ENCODE measurements around the gene PACS1. TPM values are rescaled to one million over a fixed set of nuclear protein-coding genes. Genes with fewer than 3 reads are reported as not detected.

The PACS1 gene
- total and polyA plus RNA-seq, 8 donors: 14.7 to 269 (median 51.0) TPM

- H3K27ac ChIP-seq: peak overlapping the region in 3 of 5 donors; percentile 4 to 43 (median 29)
- no peak for TF ChIP-seq POLR2AphosphoS5 (IDR thresholded peaks at IDR 0.05)
- TF ChIP-seq EP300 (IDR thresholded peaks at IDR 0.05): no peak
- TF ChIP-seq, protein P1, sequence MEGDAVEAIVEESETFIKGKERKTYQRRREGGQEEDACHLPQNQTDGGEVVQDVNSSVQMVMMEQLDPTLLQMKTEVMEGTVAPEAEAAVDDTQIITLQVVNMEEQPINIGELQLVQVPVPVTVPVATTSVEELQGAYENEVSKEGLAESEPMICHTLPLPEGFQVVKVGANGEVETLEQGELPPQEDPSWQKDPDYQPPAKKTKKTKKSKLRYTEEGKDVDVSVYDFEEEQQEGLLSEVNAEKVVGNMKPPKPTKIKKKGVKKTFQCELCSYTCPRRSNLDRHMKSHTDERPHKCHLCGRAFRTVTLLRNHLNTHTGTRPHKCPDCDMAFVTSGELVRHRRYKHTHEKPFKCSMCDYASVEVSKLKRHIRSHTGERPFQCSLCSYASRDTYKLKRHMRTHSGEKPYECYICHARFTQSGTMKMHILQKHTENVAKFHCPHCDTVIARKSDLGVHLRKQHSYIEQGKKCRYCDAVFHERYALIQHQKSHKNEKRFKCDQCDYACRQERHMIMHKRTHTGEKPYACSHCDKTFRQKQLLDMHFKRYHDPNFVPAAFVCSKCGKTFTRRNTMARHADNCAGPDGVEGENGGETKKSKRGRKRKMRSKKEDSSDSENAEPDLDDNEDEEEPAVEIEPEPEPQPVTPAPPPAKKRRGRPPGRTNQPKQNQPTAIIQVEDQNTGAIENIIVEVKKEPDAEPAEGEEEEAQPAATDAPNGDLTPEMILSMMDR (IDR thresholded peaks at IDR 0.05): no peak
- no peak for TF ChIP-seq POLR2A (IDR thresholded peaks at IDR 0.05)
These were observed 48.8 kb downstream of the PACS1 start for GRCh38 chr11:66118847-66119246.

DNA sequence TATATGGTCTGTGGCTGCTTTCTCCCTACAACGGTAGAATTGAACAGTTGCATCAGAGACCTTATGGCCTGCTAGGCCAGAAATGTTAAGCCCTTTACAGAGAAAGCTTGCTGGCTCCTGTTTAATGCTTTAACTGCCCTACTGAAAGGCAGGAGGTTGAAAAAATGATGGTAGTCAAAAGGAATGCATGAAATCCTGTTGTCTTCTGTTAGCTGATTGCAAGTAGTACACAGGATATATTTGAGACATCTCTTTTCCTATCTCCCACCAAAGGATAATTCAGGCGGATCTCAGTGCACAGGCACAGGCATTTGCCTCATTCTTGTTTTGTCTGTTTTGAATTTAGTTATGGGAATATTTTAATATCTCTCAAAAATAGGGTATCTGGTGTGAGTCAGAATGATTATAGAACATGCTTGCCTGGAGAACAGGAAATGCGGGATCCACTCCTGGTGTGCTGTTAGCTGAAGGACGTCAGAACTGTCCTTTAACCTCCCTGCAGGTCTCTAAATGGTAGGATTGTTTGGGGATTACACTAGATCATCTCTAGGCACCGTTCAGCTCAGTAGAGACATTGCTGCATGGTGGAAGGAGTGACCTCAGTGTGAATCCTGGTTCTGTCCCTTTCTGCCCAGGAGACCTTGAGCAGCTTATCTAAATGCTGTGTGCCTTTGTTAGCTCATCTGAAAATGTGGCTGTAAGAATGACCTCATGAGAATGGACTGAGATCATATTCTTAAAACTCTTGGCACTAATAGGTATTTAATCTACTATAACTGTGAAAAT lies 49.5 kb downstream of the PACS1 start:
- intact Hi-C loops (cut with DNase I; ENCODE audit: low total_unique reads): no loop called here
- Histone ChIP-seq H3K27ac (peak overlapping the region in 3 of 5 donors; percentile 4 to 43 (median 29)), H3K4me3 (no peak overlapping the region), H3K4me1 (peaks cover 35 to 66% (median 44%) of the 10 kb centered on the region in 4 donors), H3K9me3 (no peaks in the 10 kb centered on the region), H3K36me3 (no peaks in the 10 kb centered on the region), H3K27me3 (no peaks in the 10 kb centered on the region)
- TF ChIP-seq, protein P1 (IDR thresholded peaks at IDR 0.05): no peak
- no peak for TF ChIP-seq POLR2A (IDR thresholded peaks at IDR 0.05)
- no peak for TF ChIP-seq EP300 (IDR thresholded peaks at IDR 0.05)
- no peak for TF ChIP-seq POLR2AphosphoS5 (IDR thresholded peaks at IDR 0.05)
- peak in 1 of 2 donors; percentile 48 for DNase-seq
- 33 to 47% (median 44%) methylated on average over 5 of the region's 5 CpGs for WGBS, 5 donors

More at GRCh38 chr11:66118847-66119246, 48.8 kb downstream of the PACS1 start:
- intact Hi-C loops (cut with DNase I; ENCODE audit: low total_unique reads): no loop called here
- Histone ChIP-seq H3K36me3 (no peaks in the 10 kb centered on the region), H3K4me3 (no peak overlapping the region), H3K9me3 (no peaks in the 10 kb centered on the region), H3K27me3 (no peaks in the 10 kb centered on the region), H3K4me1 (peaks cover 28 to 66% (median 48%) of the 10 kb centered on the region in 4 donors)
- DNase-seq: no peak
- 62 to 96% (median 65%) methylated on average over 3 of the region's 3 CpGs for WGBS, 5 donors

- H3K36me3 ChIP-seq: no peaks in the 10 kb centered on the region
- 73 to 98% (median 87%) methylated on average over 2 of the region's 2 CpGs for WGBS, 5 donors
- H3K27ac ChIP-seq: no peak overlapping the region
- intact Hi-C loops (cut with DNase I; ENCODE audit: low total_unique reads): no loop called here
- H3K4me1 ChIP-seq: peaks cover 28 to 66% (median 43%) of the 10 kb centered on the region in 4 donors
- no peak for DNase-seq
- TF ChIP-seq POLR2A (IDR thresholded peaks at IDR 0.05) (no peak), EP300 (IDR thresholded peaks at IDR 0.05) (no peak), POLR2AphosphoS5 (IDR thresholded peaks at IDR 0.05) (no peak)
- TF ChIP-seq, protein P1 (IDR thresholded peaks at IDR 0.05): no peak
- no peak overlapping the region for H3K4me3 ChIP-seq
- no peaks in the 10 kb centered on the region for H3K9me3 ChIP-seq
- H3K27me3 ChIP-seq: no peaks in the 10 kb centered on the region
These were observed 51.4 kb downstream of the PACS1 start for GRCh38 chr11:66121466-66121865.

DNA sequence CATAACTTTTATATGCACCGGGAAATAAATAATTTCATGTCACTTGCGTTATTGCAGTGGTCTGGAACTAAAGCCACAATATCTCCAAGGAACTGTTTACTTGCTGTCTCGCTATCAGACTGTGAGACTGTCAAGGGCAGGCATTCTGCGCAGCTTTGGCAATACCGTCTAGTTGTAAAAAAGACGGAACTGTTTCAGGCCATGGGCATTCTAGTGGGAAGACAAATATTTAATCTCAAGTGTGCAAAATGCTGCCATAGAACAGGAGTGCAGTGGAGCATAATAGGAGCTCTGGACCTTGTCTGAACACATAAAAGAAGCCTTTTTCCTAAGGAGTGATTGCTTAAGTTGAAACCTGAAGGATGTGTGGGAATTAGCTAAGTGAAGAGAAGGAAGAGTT lies 53.8 kb downstream of the PACS1 start:
- no peaks in the 10 kb centered on the region for H3K27me3 ChIP-seq
- peaks cover 29 to 56% (median 47%) of the 10 kb centered on the region in 4 donors for H3K4me1 ChIP-seq
- WGBS, 5 donors: 27 to 68% (median 37%) methylated on average over 6 of the region's 6 CpGs
- peak overlapping the region; percentile 8 to 81 (median 50) for H3K27ac ChIP-seq
- H3K9me3 ChIP-seq: no peaks in the 10 kb centered on the region
- H3K4me3 ChIP-seq: no peak overlapping the region
- no peaks in the 10 kb centered on the region for H3K36me3 ChIP-seq
- intact Hi-C loops (cut with DNase I; ENCODE audit: low total_unique reads): no loop called here
- peak; percentile 41 to 44 for DNase-seq
- peak in 2 of 3 donors; percentile 15 to 29 for TF ChIP-seq POLR2AphosphoS5 (IDR thresholded peaks at IDR 0.05)
- TF ChIP-seq EP300 (IDR thresholded peaks at IDR 0.05): no peak
- no peak for TF ChIP-seq POLR2A (IDR thresholded peaks at IDR 0.05)

All from stomach (tissue), 9 donors.